ENCODE data around the gene TRIM36.

Gene TRIM36

GRCh38 chr5:115126303-115126702, 43.4 kb downstream of the TRIM36 start:
- no peak for TF ChIP-seq CTCF (IDR thresholded peaks at IDR 0.05; ENCODE audit: unreplicated experiment in 3 of 3)
- peaks cover 3% of the 10 kb centered on the region for H3K36me3 Mint-ChIP-seq (ENCODE audit: low read depth)
- no peaks in the 10 kb centered on the region for H3K4me1 Mint-ChIP-seq
- no peak overlapping the region for H3K27ac Mint-ChIP-seq
- peaks cover 4% of the 10 kb centered on the region for H3K9me3 Mint-ChIP-seq
- no peaks in the 10 kb centered on the region for H3K27me3 Mint-ChIP-seq (ENCODE audit: low read depth)
- H3K4me3 Mint-ChIP-seq: no peak overlapping the region

GRCh38 chr5:115124741-115125140, 45.0 kb downstream of the TRIM36 start:
- Mint-ChIP-seq H3K9me3 (peaks cover 11% of the 10 kb centered on the region), H3K27ac (no peak overlapping the region), H3K36me3 (ENCODE audit: low read depth) (peaks cover 3% of the 10 kb centered on the region), H3K4me3 (no peak overlapping the region), H3K27me3 (ENCODE audit: low read depth) (no peaks in the 10 kb centered on the region), H3K4me1 (no peaks in the 10 kb centered on the region)
- TF ChIP-seq CTCF (IDR thresholded peaks at IDR 0.05; ENCODE audit: unreplicated experiment in 3 of 3): no peak

GRCh38 chr5:115116001-115116400, 53.7 kb downstream of the TRIM36 start:
- no peaks in the 10 kb centered on the region for H3K36me3 Mint-ChIP-seq (ENCODE audit: low read depth)
- H3K9me3 Mint-ChIP-seq: peaks cover 24% of the 10 kb centered on the region
- no peak overlapping the region for H3K4me3 Mint-ChIP-seq
- no peak overlapping the region for H3K27ac Mint-ChIP-seq
- H3K27me3 Mint-ChIP-seq (ENCODE audit: low read depth): no peaks in the 10 kb centered on the region
- H3K4me1 Mint-ChIP-seq: peaks cover 5% of the 10 kb centered on the region
- no peak for TF ChIP-seq CTCF (IDR thresholded peaks at IDR 0.05; ENCODE audit: unreplicated experiment in 3 of 3)

GRCh38 chr5:115109840-115110239, 59.9 kb downstream of the TRIM36 start:
- no peak for TF ChIP-seq CTCF (IDR thresholded peaks at IDR 0.05; ENCODE audit: unreplicated experiment in 3 of 3)
- Mint-ChIP-seq H3K4me3 (no peak overlapping the region), H3K36me3 (ENCODE audit: low read depth) (no peaks in the 10 kb centered on the region), H3K27me3 (ENCODE audit: low read depth) (no peaks in the 10 kb centered on the region), H3K4me1 (peaks cover 5% of the 10 kb centered on the region), H3K27ac (no peak overlapping the region), H3K9me3 (no peaks in the 10 kb centered on the region)

GRCh38 chr5:115109356-115109755, 60.4 kb downstream of the TRIM36 start:
- no peak for TF ChIP-seq CTCF (IDR thresholded peaks at IDR 0.05; ENCODE audit: unreplicated experiment in 3 of 3)
- no peaks in the 10 kb centered on the region for H3K36me3 Mint-ChIP-seq (ENCODE audit: low read depth)
- H3K9me3 Mint-ChIP-seq: no peaks in the 10 kb centered on the region
- H3K4me1 Mint-ChIP-seq: peaks cover 5% of the 10 kb centered on the region
- no peak overlapping the region for H3K4me3 Mint-ChIP-seq
- no peak overlapping the region for H3K27ac Mint-ChIP-seq
- H3K27me3 Mint-ChIP-seq (ENCODE audit: low read depth): no peaks in the 10 kb centered on the region

- Mint-ChIP-seq H3K9me3 (no peaks in the 10 kb centered on the region), H3K36me3 (ENCODE audit: low read depth) (no peaks in the 10 kb centered on the region), H3K4me3 (no peak overlapping the region), H3K27me3 (ENCODE audit: low read depth) (no peaks in the 10 kb centered on the region), H3K4me1 (no peaks in the 10 kb centered on the region), H3K27ac (no peak overlapping the region)
- TF ChIP-seq CTCF (IDR thresholded peaks at IDR 0.05; ENCODE audit: unreplicated experiment in 3 of 3): no peak
Measured at GRCh38 chr5:115100319-115100955, 69.3 kb downstream of the TRIM36 start.
